Endothelial cell (in vitro differentiated cells): Measurements from ENCODE around the gene MICAL3. TPM values are rescaled to one million over a fixed set of nuclear protein-coding genes. Genes with fewer than 3 reads are reported as not detected.

Experiments
- DNase-seq: peaks from one replicate; pipeline ENCODE4 v3.0.0; 2021; ENCODE audit warnings: low spot score
- H3K27ac Mint-ChIP-seq: one replicate; pipeline ENCODE4 v1.8.0; 2021; ENCODE audit warnings: mixed read lengths, inconsistent platforms; ENCODE audit not compliant: unreplicated experiment
- H3K27me3 Mint-ChIP-seq: one replicate; pipeline ENCODE4 v1.8.0; 2021; ENCODE audit warnings: mild to moderate bottlenecking, moderate library complexity, mixed read lengths, inconsistent platforms; ENCODE audit not compliant: unreplicated experiment
- H3K36me3 Mint-ChIP-seq: one replicate; pipeline ENCODE4 v1.8.0; 2021; ENCODE audit warnings: mild to moderate bottlenecking, low read depth, mixed read lengths, inconsistent platforms; ENCODE audit not compliant: unreplicated experiment
- H3K4me1 Mint-ChIP-seq: one replicate; pipeline ENCODE4 v1.8.0; 2021; ENCODE audit warnings: mild to moderate bottlenecking, mixed read lengths, inconsistent platforms; ENCODE audit not compliant: unreplicated experiment
- H3K4me3 Mint-ChIP-seq: one replicate; pipeline ENCODE4 v1.8.0; 2021; ENCODE audit warnings: mild to moderate bottlenecking, mixed read lengths, inconsistent platforms; ENCODE audit not compliant: unreplicated experiment
- H3K9me3 Mint-ChIP-seq: one replicate; pipeline ENCODE4 v1.8.0; 2021; ENCODE audit warnings: mixed read lengths, inconsistent platforms; ENCODE audit not compliant: unreplicated experiment
- CTCF ChIP-seq: fragments of 200-600 bp; sonication (generic); IDR thresholded peaks from one replicate; pipeline ENCODE4 v1.5.0; 2021; ENCODE audit warnings: antibody characterized with exemption; ENCODE audit not compliant: unreplicated experiment
- total RNA-seq: library from RNA; stranded (reverse); fragmentation: NEBNext Ultra II Directional; extraction: Animal tissue kit (Norgen Biotek cat#: 25700); gene quantifications from one replicate; pipeline ENCODE4 v1.2.1, GENCODE V29; 2021; ENCODE audit not compliant: unreplicated experiment

The MICAL3 gene
- total RNA-seq, 1 donor from 2014 or later = 54.3 TPM

GRCh38 chr22:18070556-18071306 is 46.4 kb upstream of the MICAL3 start:
- Mint-ChIP-seq H3K27ac (peak overlapping the region; percentile 71), H3K36me3 (peaks cover 4% of the 10 kb centered on the region), H3K4me1 (peaks cover 20% of the 10 kb centered on the region), H3K9me3 (no peaks in the 10 kb centered on the region), H3K27me3 (peaks cover 8% of the 10 kb centered on the region), H3K4me3 (no peak overlapping the region)
- TF ChIP-seq CTCF = peak; percentile 61
- no peak for DNase-seq

GRCh38 chr22:18070041-18070440 is 45.7 kb upstream of the MICAL3 start:
- H3K9me3 Mint-ChIP-seq = no peaks in the 10 kb centered on the region
- TF ChIP-seq CTCF = no peak
- H3K27ac Mint-ChIP-seq = no peak overlapping the region
- peaks cover 4% of the 10 kb centered on the region for H3K36me3 Mint-ChIP-seq
- H3K4me3 Mint-ChIP-seq = no peak overlapping the region
- peaks cover 8% of the 10 kb centered on the region for H3K27me3 Mint-ChIP-seq
- H3K4me1 Mint-ChIP-seq = peaks cover 21% of the 10 kb centered on the region
- no peak for DNase-seq

DNA sequence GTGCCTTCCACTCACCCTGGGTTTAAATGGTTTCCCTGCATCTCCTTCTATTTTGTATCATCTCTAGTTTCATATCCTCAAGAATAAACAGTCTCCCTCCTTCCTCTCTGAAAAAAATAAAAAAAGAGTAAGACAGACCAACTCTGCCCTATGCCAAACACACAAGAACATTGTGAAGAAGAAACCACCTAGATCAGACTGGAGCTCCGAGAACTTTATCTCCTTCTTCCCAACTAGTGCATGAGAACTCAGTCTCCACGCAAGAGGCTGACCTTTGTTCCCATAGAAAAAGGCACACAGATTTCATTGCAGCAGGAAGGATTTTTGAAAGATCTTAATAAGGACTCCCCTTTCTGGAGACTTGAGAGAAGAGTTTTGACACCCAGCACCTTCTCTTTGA is 44.7 kb upstream of the MICAL3 start:
- peaks cover 4% of the 10 kb centered on the region for H3K36me3 Mint-ChIP-seq
- no peak for DNase-seq
- TF ChIP-seq CTCF = no peak
- no peaks in the 10 kb centered on the region for H3K9me3 Mint-ChIP-seq
- H3K4me3 Mint-ChIP-seq = no peak overlapping the region
- peaks cover 23% of the 10 kb centered on the region for H3K4me1 Mint-ChIP-seq
- H3K27me3 Mint-ChIP-seq = peaks cover 8% of the 10 kb centered on the region
- no peak overlapping the region for H3K27ac Mint-ChIP-seq

- no peak for TF ChIP-seq CTCF
- Mint-ChIP-seq H3K9me3 (no peaks in the 10 kb centered on the region), H3K36me3 (peaks cover 4% of the 10 kb centered on the region), H3K4me1 (peaks cover 23% of the 10 kb centered on the region), H3K27me3 (peaks cover 7% of the 10 kb centered on the region), H3K4me3 (no peak overlapping the region), H3K27ac (no peak overlapping the region)
- no peak for DNase-seq
Measured at GRCh38 chr22:18068381-18068988, 44.1 kb upstream of the MICAL3 start.
